Testis (tissue), 2 donors: ENCODE data around the gene ABCC8.

Source experiments
- POLR2A ChIP-seq: fragments of 450-650 bp; IDR thresholded peaks from one replicate; pipeline ENCODE4 v1.6.1; 2017; ENCODE audit warnings: antibody characterized with exemption, mild to moderate bottlenecking, moderate library complexity
- TF ChIP-seq, protein P1 (sequence below), 3 experiments: fragments of 450-650 bp in 2 of 3; fragments of 200-600 bp in 1 of 3; sonication (generic) in 1 of 3; IDR thresholded peaks; one replicate each; pipeline ENCODE4 v1.5.1; 2016 to 2019; ENCODE audit warnings: antibody characterized with exemption in 3 of 3, mild to moderate bottlenecking in 2 of 3, moderate library complexity in 1 of 3

DNA sequence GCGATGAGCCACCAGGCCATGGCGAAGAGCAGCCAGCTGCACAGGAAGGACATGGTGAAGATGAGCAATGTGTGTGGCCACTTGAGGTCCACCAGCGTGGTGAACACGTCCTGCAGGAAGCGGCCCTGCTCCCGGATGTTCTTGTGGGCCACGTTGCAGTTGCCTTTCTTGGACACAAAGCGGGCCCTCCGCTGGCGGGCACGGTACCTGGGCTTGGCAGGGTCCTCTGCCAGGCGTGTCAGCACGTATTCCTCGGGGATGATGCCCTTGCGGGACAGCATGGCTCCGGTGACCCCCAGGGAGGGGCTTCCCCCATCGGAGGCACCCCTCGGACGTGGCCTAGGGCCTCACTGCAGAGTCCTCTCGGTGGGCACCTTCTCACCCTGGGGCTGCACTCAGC, 88.8 kb downstream of the ABCC8 start:
- TF ChIP-seq, protein P1, sequence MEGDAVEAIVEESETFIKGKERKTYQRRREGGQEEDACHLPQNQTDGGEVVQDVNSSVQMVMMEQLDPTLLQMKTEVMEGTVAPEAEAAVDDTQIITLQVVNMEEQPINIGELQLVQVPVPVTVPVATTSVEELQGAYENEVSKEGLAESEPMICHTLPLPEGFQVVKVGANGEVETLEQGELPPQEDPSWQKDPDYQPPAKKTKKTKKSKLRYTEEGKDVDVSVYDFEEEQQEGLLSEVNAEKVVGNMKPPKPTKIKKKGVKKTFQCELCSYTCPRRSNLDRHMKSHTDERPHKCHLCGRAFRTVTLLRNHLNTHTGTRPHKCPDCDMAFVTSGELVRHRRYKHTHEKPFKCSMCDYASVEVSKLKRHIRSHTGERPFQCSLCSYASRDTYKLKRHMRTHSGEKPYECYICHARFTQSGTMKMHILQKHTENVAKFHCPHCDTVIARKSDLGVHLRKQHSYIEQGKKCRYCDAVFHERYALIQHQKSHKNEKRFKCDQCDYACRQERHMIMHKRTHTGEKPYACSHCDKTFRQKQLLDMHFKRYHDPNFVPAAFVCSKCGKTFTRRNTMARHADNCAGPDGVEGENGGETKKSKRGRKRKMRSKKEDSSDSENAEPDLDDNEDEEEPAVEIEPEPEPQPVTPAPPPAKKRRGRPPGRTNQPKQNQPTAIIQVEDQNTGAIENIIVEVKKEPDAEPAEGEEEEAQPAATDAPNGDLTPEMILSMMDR (IDR thresholded peaks at IDR 0.05) = no peak
- no peak for TF ChIP-seq POLR2A
